K562 (cell line): Measurements from ENCODE around the gene IL27RA. TPM values are rescaled to one million over a fixed set of nuclear protein-coding genes. Genes with fewer than 3 reads are reported as not detected.

Experiments
- ADNP ChIP-seq: fragments of 200-800 bp; sonication (Bioruptor generic); IDR thresholded peaks from 2 replicates; pipeline ENCODE4 v1.6.1; 2016; ENCODE audit warnings: missing genetic modification characterization, missing compliant biosample characterization
- CBX2 ChIP-seq: fragments of 200-600 bp; sonication (generic); IDR thresholded peaks from one replicate; pipeline ENCODE4 v1.6.1; 2012; ENCODE audit warnings: mild to moderate bottlenecking, low read length, inconsistent platforms; ENCODE audit not compliant: insufficient read depth, poor library complexity, severe bottlenecking
- CSDE1 ChIP-seq, 2 experiments: fragments of 450-650 bp; IDR thresholded peaks; 2 replicates each; pipeline ENCODE4 v1.6.1; 2016; ENCODE audit warnings: mild to moderate bottlenecking in 1 of 2
- FOXJ3 ChIP-seq: sonication (generic); formaldehyde crosslinking; IDR thresholded peaks from 2 replicates; pipeline ENCODE4 v1.4.0; 2020; ENCODE audit warnings: mild to moderate bottlenecking, missing genetic modification reagents
- GATA2 ChIP-seq: sonication (generic); formaldehyde crosslinking; IDR thresholded peaks from 2 replicates; pipeline ENCODE4 v1.4.0; 2020; ENCODE audit warnings: mild to moderate bottlenecking, missing genetic modification reagents
- HDAC8 ChIP-seq: fragments of 450-650 bp; IDR thresholded peaks from 2 replicates; pipeline ENCODE4 v1.6.1; 2016; ENCODE audit warnings: mild to moderate bottlenecking, missing genetic modification characterization, moderate library complexity, missing compliant biosample characterization
- HNRNPL ChIP-seq: fragments of 200-400 bp; formaldehyde crosslinking; IDR thresholded peaks from 2 replicates; pipeline ENCODE4 v1.6.1; 2017; ENCODE audit warnings: low read depth, mild to moderate bottlenecking, low read length
- KLF6 ChIP-seq: fragments of 250-450 bp; sonication (Bioruptor Pico); IDR thresholded peaks from 2 replicates; pipeline ENCODE4 v1.4.0; 2020; ENCODE audit warnings: mild to moderate bottlenecking, moderate library complexity, borderline replicate concordance
- MBD2 ChIP-seq: sonication (generic); IDR thresholded peaks from 2 replicates; pipeline ENCODE4 v1.6.1; 2016; ENCODE audit warnings: low read depth, borderline replicate concordance
- MTA2 ChIP-seq: fragments of 450-650 bp; IDR thresholded peaks from 2 replicates; pipeline ENCODE4 v1.6.1; 2016; ENCODE audit warnings: low read depth
- NFXL1 ChIP-seq: fragments of 450-650 bp; formaldehyde crosslinking; IDR thresholded peaks from 2 replicates; pipeline ENCODE4 v1.4.0; 2021; ENCODE audit warnings: mild to moderate bottlenecking
- XRCC5 ChIP-seq: fragments of 200-400 bp; formaldehyde crosslinking; IDR thresholded peaks from 2 replicates; pipeline ENCODE4 v1.6.1; 2017; ENCODE audit warnings: low read depth, mild to moderate bottlenecking, low read length
- ZNF12 ChIP-seq: sonication (generic); formaldehyde crosslinking; IDR thresholded peaks from 2 replicates; pipeline ENCODE4 v1.4.0; 2020; ENCODE audit warnings: mild to moderate bottlenecking, missing genetic modification reagents
- ZNF143 ChIP-seq: sonication (generic); formaldehyde crosslinking; IDR thresholded peaks from 2 replicates; pipeline ENCODE4 v1.9.0; 2022; ENCODE audit warnings: mild to moderate bottlenecking, missing genetic modification reagents
- ZNF184 ChIP-seq: sonication (generic); formaldehyde crosslinking; IDR thresholded peaks from 2 replicates; pipeline ENCODE4 v1.5.0; 2020; ENCODE audit warnings: missing genetic modification reagents
- ZNF436 ChIP-seq: fragments of 250-450, 450-650 bp; sonication (Bioruptor Pico); formaldehyde crosslinking; IDR thresholded peaks from 2 replicates; pipeline ENCODE4 v1.7.0; 2020; ENCODE audit warnings: mild to moderate bottlenecking
- ZNF507 ChIP-seq: conservative IDR thresholded peaks from 2 replicates; pipeline ENCODE4 v1.6.1; 2017; ENCODE audit warnings: missing genetic modification characterization, missing compliant biosample characterization
- ZNF695 ChIP-seq: fragments of 450-650 bp; formaldehyde crosslinking; IDR thresholded peaks from 2 replicates; pipeline ENCODE4 v1.4.0; 2020; ENCODE audit warnings: mild to moderate bottlenecking, moderate library complexity
- polyA plus RNA-seq, 8 experiments: library from polyadenylated mRNA; depleted of rRNA in 4 of 8; stranded (reverse) in 5 of 8; unstranded in 3 of 8; fragments of >200 nt; fragmentation: Nextera tagmentation in 2 of 8; fragmentation: Illumina TruSeq in 1 of 8; extraction: Ambion mirVana in 2 of 8; extraction: Trizol in 1 of 8; gene quantifications; 2 replicates each; pipeline versions ENCODE4 v1.2.1 to v1.2.3, GENCODE V29; 2011 to 2014; ENCODE audit warnings: inconsistent platforms in 1 of 8, missing spikeins in 1 of 8
- total RNA-seq, 7 experiments: library from RNA; depleted of rRNA in 6 of 7; stranded (reverse); fragments of >200 nt in 6 of 7; fragmentation: Illumina TruSeq in 2 of 7; extraction: Trizol in 2 of 7; gene quantifications; 2 replicates each; pipeline versions ENCODE4 v1.2.1 to v1.2.3, GENCODE V29; 2011 to 2021; ENCODE audit warnings: low replicate concordance in 1 of 7
- TF ChIP-seq, protein P1 (sequence below): fragments of 150-350 bp; conservative IDR thresholded peaks from 2 replicates; pipeline ENCODE4 v1.6.1; 2014; ENCODE audit warnings: low read length
- TF ChIP-seq, protein P2 (sequence below): fragments of 250-450 bp; sonication (Bioruptor Pico); IDR thresholded peaks from 2 replicates; pipeline ENCODE4 v1.4.0; 2020
- TF ChIP-seq, protein P3 (sequence below), 2 experiments: fragments of 200-800 bp in 1 of 2; sonication (Bioruptor generic) in 1 of 2; sonication (generic) in 1 of 2; formaldehyde crosslinking in 1 of 2; IDR thresholded peaks in 1 of 2; conservative IDR thresholded peaks in 1 of 2; 2 replicates each; pipeline versions ENCODE4 v1.5.0 to v1.6.1; 2016 to 2020; ENCODE audit warnings: missing compliant biosample characterization in 1 of 2, missing genetic modification characterization in 1 of 2, missing genetic modification reagents in 1 of 2
- TF ChIP-seq, protein P4 (sequence below): fragments of 250-450 bp; sonication (Bioruptor Pico); IDR thresholded peaks from 2 replicates; pipeline ENCODE4 v1.5.0; 2020; ENCODE audit warnings: mild to moderate bottlenecking

Gene IL27RA
- total and polyA plus RNA-seq, 9 of the 15 experiments (the other 6 are each of a cell fraction or from before 2014, with no cell fraction given): 1.9 to 15.9 (median 12.0) TPM

DNA sequence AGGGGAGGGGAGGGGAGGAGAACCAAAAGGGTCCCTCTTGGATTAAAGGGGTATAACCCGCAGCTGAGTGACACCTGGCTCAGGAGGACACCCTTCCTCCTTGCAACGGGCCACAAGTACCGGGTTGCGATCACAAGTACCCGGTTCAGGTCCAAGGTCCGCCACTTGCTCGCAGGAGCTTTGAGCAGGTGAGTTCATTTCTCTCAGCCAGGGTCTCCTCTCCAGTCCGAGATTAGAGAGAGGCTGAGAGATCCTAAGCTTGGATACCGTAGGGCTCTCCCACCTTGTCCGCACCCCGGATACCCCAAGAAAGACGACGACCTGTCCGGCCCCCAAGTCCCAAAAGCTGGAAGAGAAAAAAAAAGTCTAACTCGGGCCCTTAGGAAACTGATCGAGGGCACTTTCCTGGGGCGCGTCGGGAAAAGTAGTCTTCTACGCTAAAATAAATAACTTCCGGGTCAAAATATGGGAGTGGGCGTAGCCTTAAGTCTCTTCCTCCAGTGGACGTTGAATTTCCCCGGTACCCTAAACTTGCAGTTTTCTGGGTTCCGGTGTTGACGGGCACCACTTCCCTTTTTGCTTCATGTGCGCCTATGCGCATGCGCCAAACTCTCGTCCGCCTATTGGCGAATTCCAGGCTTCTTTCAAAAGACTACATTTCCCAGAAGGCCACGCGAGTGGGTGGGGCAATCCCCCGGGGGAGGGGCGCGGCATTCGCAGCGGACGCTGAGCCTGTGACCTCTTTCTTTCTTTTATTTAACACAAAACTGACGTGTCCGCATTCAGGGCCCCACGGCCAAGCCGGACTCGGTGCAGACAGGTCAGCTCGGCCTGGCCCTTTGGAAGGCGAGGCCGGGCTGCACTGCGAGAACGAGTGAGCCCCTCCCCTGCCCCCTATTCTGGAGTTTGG lies 49.6 kb downstream of the IL27RA start (continued):
- TF ChIP-seq, protein P1, sequence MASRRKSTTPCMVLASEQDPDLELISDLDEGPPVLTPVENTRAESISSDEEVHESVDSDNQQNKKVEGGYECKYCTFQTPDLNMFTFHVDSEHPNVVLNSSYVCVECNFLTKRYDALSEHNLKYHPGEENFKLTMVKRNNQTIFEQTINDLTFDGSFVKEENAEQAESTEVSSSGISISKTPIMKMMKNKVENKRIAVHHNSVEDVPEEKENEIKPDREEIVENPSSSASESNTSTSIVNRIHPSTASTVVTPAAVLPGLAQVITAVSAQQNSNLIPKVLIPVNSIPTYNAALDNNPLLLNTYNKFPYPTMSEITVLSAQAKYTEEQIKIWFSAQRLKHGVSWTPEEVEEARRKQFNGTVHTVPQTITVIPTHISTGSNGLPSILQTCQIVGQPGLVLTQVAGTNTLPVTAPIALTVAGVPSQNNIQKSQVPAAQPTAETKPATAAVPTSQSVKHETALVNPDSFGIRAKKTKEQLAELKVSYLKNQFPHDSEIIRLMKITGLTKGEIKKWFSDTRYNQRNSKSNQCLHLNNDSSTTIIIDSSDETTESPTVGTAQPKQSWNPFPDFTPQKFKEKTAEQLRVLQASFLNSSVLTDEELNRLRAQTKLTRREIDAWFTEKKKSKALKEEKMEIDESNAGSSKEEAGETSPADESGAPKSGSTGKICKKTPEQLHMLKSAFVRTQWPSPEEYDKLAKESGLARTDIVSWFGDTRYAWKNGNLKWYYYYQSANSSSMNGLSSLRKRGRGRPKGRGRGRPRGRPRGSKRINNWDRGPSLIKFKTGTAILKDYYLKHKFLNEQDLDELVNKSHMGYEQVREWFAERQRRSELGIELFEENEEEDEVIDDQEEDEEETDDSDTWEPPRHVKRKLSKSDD: no peak
- no peak for TF ChIP-seq HNRNPL
- no peak for TF ChIP-seq CSDE1 (IDR thresholded peaks at IDR 0.05)
- TF ChIP-seq, protein P2, sequence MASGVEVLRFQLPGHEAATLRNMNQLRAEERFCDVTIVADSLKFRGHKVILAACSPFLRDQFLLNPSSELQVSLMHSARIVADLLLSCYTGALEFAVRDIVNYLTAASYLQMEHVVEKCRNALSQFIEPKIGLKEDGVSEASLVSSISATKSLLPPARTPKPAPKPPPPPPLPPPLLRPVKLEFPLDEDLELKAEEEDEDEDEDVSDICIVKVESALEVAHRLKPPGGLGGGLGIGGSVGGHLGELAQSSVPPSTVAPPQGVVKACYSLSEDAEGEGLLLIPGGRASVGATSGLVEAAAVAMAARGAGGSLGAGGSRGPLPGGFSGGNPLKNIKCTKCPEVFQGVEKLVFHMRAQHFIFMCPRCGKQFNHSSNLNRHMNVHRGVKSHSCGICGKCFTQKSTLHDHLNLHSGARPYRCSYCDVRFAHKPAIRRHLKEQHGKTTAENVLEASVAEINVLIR (CRISPR knock-in tag): 0 out of 2 replicates have a peak, but pooled peaks have one; percentile 24
- TF ChIP-seq XRCC5: no peak; the same call in none of the 2 replicates
- TF ChIP-seq ZNF12 (CRISPR knock-in tag): no peak; the same call in 1 of the 2 replicates
- TF ChIP-seq KLF6 (CRISPR knock-in tag): no peak
- peak; percentile 92 for TF ChIP-seq ZNF143
- TF ChIP-seq FOXJ3: no peak
- no peak for TF ChIP-seq NFXL1 (CRISPR knock-in tag)
- TF ChIP-seq HDAC8 (tag): no peak
- peak; percentile 82 for TF ChIP-seq MTA2
- TF ChIP-seq, protein P3, sequence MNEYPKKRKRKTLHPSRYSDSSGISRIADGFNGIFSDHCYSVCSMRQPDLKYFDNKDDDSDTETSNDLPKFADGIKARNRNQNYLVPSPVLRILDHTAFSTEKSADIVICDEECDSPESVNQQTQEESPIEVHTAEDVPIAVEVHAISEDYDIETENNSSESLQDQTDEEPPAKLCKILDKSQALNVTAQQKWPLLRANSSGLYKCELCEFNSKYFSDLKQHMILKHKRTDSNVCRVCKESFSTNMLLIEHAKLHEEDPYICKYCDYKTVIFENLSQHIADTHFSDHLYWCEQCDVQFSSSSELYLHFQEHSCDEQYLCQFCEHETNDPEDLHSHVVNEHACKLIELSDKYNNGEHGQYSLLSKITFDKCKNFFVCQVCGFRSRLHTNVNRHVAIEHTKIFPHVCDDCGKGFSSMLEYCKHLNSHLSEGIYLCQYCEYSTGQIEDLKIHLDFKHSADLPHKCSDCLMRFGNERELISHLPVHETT (CRISPR knock-in tag; conservative IDR thresholded peaks at IDR 0.05 in 1 of 2, IDR thresholded peaks at IDR 0.05 in 1 of 2): peak in 1 of 2 experiments; percentile 96; a peak in 2 of 4 replicates
- TF ChIP-seq, protein P4, sequence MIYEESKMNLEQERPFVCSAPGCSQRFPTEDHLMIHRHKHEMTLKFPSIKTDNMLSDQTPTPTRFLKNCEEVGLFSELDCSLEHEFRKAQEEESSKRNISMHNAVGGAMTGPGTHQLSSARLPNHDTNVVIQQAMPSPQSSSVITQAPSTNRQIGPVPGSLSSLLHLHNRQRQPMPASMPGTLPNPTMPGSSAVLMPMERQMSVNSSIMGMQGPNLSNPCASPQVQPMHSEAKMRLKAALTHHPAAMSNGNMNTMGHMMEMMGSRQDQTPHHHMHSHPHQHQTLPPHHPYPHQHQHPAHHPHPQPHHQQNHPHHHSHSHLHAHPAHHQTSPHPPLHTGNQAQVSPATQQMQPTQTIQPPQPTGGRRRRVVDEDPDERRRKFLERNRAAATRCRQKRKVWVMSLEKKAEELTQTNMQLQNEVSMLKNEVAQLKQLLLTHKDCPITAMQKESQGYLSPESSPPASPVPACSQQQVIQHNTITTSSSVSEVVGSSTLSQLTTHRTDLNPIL: no peak
- no peak for TF ChIP-seq GATA2
- TF ChIP-seq ZNF184 (CRISPR knock-in tag): no peak
- TF ChIP-seq ZNF507: no peak
- no peak for TF ChIP-seq ZNF436 (CRISPR knock-in tag)
- TF ChIP-seq ADNP (tag): no peak
- no peak for TF ChIP-seq ZNF695
- no peak for TF ChIP-seq CBX2
- peak; percentile 90 for TF ChIP-seq MBD2
